K562 (cell line): ENCODE results near the gene FAM53B. TPM values are rescaled to one million over a fixed set of nuclear protein-coding genes. Genes with fewer than 3 reads are reported as not detected.

Experiments
- GABPA ChIP-seq: fragments of 200-800 bp; sonication (Bioruptor generic); conservative IDR thresholded peaks from 2 replicates; pipeline ENCODE4 v1.6.1; 2016; ENCODE audit warnings: low read depth, missing genetic modification characterization, missing compliant biosample characterization
- MGA ChIP-seq: fragments of 450-650 bp; IDR thresholded peaks from 2 replicates; pipeline ENCODE4 v1.6.1; 2016; ENCODE audit warnings: mild to moderate bottlenecking, moderate library complexity
- MYC ChIP-seq, 2 experiments: fragments of 250-450 bp in 1 of 2; sonication (Bioruptor Pico) in 1 of 2; IDR thresholded peaks; 2 replicates each; pipeline versions ENCODE4 v1.5.1 to v1.6.1; 2012 to 2021; ENCODE audit warnings: low read depth in 2 of 2, borderline replicate concordance in 1 of 2, improper control_type of control experiment in 1 of 2, low read length in 1 of 2, mild to moderate bottlenecking in 1 of 2, moderate library complexity in 1 of 2
- NR3C1 ChIP-seq: sonication (generic); formaldehyde crosslinking; IDR thresholded peaks from 2 replicates; pipeline ENCODE4 v1.8.1; 2022; ENCODE audit warnings: missing genetic modification reagents
- PHTF2 ChIP-seq: fragments of 250-450 bp; sonication (Bioruptor Pico); IDR thresholded peaks from 2 replicates; pipeline ENCODE4 v1.5.0; 2021; ENCODE audit warnings: mild to moderate bottlenecking
- ZBTB12 ChIP-seq: fragments of 250-450 bp; sonication (Bioruptor Pico); IDR thresholded peaks from 2 replicates; pipeline ENCODE4 v1.4.0; 2020
- ZNF639 ChIP-seq, 2 experiments: fragments of 200-800 bp in 1 of 2; sonication (Bioruptor generic) in 1 of 2; sonication (generic) in 1 of 2; formaldehyde crosslinking in 1 of 2; IDR thresholded peaks in 1 of 2; conservative IDR thresholded peaks in 1 of 2; 2 replicates each; pipeline versions ENCODE4 v1.5.0 to v1.6.1; 2016 to 2020; ENCODE audit warnings: missing compliant biosample characterization in 1 of 2, missing genetic modification characterization in 1 of 2, missing genetic modification reagents in 1 of 2
- ZNF766 ChIP-seq: fragments of 200-800 bp; sonication (Bioruptor generic); conservative IDR thresholded peaks from 2 replicates; pipeline ENCODE4 v1.6.1; 2016; ENCODE audit warnings: missing genetic modification characterization, missing compliant biosample characterization
- polyA plus RNA-seq, 8 experiments: library from polyadenylated mRNA; depleted of rRNA in 4 of 8; stranded (reverse) in 5 of 8; unstranded in 3 of 8; fragments of >200 nt; fragmentation: Nextera tagmentation in 2 of 8; fragmentation: Illumina TruSeq in 1 of 8; extraction: Ambion mirVana in 2 of 8; extraction: Trizol in 1 of 8; gene quantifications; 2 replicates each; pipeline versions ENCODE4 v1.2.1 to v1.2.3, GENCODE V29; 2011 to 2014; ENCODE audit warnings: inconsistent platforms in 1 of 8, missing spikeins in 1 of 8
- total RNA-seq, 7 experiments: library from RNA; depleted of rRNA in 6 of 7; stranded (reverse); fragments of >200 nt in 6 of 7; fragmentation: Illumina TruSeq in 2 of 7; extraction: Trizol in 2 of 7; gene quantifications; 2 replicates each; pipeline versions ENCODE4 v1.2.1 to v1.2.3, GENCODE V29; 2011 to 2021; ENCODE audit warnings: low replicate concordance in 1 of 7

Gene FAM53B
- total and polyA plus RNA-seq, 9 of the 15 experiments (the other 6 are each of a cell fraction or from before 2014, with no cell fraction given): 0.03 to 16.5 (median 5.0) TPM

GRCh38 chr10:124641282-124642087 lies 102.7 kb downstream of the FAM53B start (continued):
- peak; percentile 36; the same call in 1 of the 2 replicates for TF ChIP-seq MGA
- 0 out of 2 replicates have a peak, but pooled peaks have one; percentile 32 for TF ChIP-seq MYC (IDR thresholded peaks at IDR 0.05; ENCODE audit: low read depth, low read length)
- TF ChIP-seq MYC (CRISPR knock-in tag; IDR thresholded peaks at IDR 0.05; ENCODE audit: borderline replicate concordance, low read depth): no peak; the same call in 1 of the 2 replicates
- TF ChIP-seq PHTF2 (CRISPR knock-in tag): no peak
- peak; percentile 44 for TF ChIP-seq GABPA
- TF ChIP-seq ZNF766 (CRISPR knock-in tag): peak; percentile 73; the same call in 1 of the 2 replicates
- peak in 1 of 2 experiments; percentile 56; a peak in 1 of 4 replicates for TF ChIP-seq ZNF639 (CRISPR knock-in tag; conservative IDR thresholded peaks at IDR 0.05 in 1 of 2, IDR thresholded peaks at IDR 0.05 in 1 of 2)
- TF ChIP-seq ZBTB12 (CRISPR knock-in tag): no peak
- no peak for TF ChIP-seq NR3C1 (CRISPR knock-in tag)
